ENCODE results near the gene TIPRL.
A peak's percentile ranks its signal among the peaks of the same experiment; 100 is the strongest.

TIPRL gene

GRCh38 chr1:168230709-168231108 is 51.9 kb downstream of the TIPRL start:
- H3K36me3 ChIP-seq (ENCODE audit: control insufficient read depth in 4 of 4, insufficient read depth in 4 of 4, low read length in 3 of 4), result peaks cover 23 to 58% (median 38%) of the 10 kb centered on the region in 4 experiments
- no peak overlapping the region for H3K4me3 ChIP-seq (ENCODE audit: control insufficient read depth in 1 of 7, extremely low read depth in 1 of 7, insufficient read depth in 4 of 7, low read depth in 2 of 7, low read length in 6 of 7)
- H3K27ac ChIP-seq (ENCODE audit: insufficient read depth in 1 of 2, low read depth in 1 of 2, low read length in 2 of 2, poor library complexity in 1 of 2, severe bottlenecking in 2 of 2), result no peak overlapping the region
- ChIA-PET POLR2A (no interaction called here), CTCF (interaction anchor here (1.6 kb wide), 1 partner anchor 91 kb away, joined by 3 read pairs; no protein-coding TSS in a partner anchor)
- peaks cover 10 to 36% (median 27%) of the 10 kb centered on the region in 4 experiments for H3K4me1 ChIP-seq (ENCODE audit: control extremely low read depth in 1 of 4, control insufficient read depth in 4 of 4, insufficient read depth in 4 of 4, low read length in 3 of 4)
- no peak for DNase-seq
- no peaks in the 10 kb centered on the region for H3K9me3 ChIP-seq (ENCODE audit: control extremely low read depth in 1 of 5, control insufficient read depth in 4 of 5, insufficient read depth in 2 of 5, low read depth in 1 of 5, low read length in 4 of 5)
- WGBS (ENCODE audit: insufficient coverage), result 100% methylated on average over 3 of the region's 3 CpGs
- no peaks in the 10 kb centered on the region for H3K27me3 ChIP-seq (replicated peaks in 2 of 5; ENCODE audit: control insufficient read depth in 4 of 5, insufficient read depth in 5 of 5, low read length in 4 of 5)

GRCh38 chr1:168234846-168235547 is 56.2 kb downstream of the TIPRL start:
- CTCF ChIA-PET, result interaction anchor here (0.8 to 2.7 kb wide), 11 partner anchors 9 to 204 kb away, joined by 3 to 23 read pairs (median 3); partner anchors contain the start of gene SFT2D2
- Histone ChIP-seq H3K27ac (ENCODE audit: insufficient read depth in 1 of 2, low read depth in 1 of 2, low read length in 2 of 2, poor library complexity in 1 of 2, severe bottlenecking in 2 of 2) (no peak overlapping the region), H3K4me3 (ENCODE audit: control insufficient read depth in 1 of 7, extremely low read depth in 1 of 7, insufficient read depth in 4 of 7, low read depth in 2 of 7, low read length in 6 of 7) (no peak overlapping the region), H3K4me1 (ENCODE audit: control extremely low read depth in 1 of 4, control insufficient read depth in 4 of 4, insufficient read depth in 4 of 4, low read length in 3 of 4) (no peaks in the 10 kb centered on the region), H3K27me3 (replicated peaks in 2 of 5; ENCODE audit: control insufficient read depth in 4 of 5, insufficient read depth in 5 of 5, low read length in 4 of 5) (no peaks in the 10 kb centered on the region), H3K36me3 (ENCODE audit: control insufficient read depth in 4 of 4, insufficient read depth in 4 of 4, low read length in 3 of 4) (peaks cover 39 to 87% (median 61%) of the 10 kb centered on the region in 4 experiments), H3K9me3 (ENCODE audit: control extremely low read depth in 1 of 5, control insufficient read depth in 4 of 5, insufficient read depth in 2 of 5, low read depth in 1 of 5, low read length in 4 of 5) (no peaks in the 10 kb centered on the region)
- POLR2A ChIA-PET, result no interaction called here
- DNase-seq, result peak; percentile 36 to 64 (median 59)
- WGBS (ENCODE audit: insufficient coverage), result 100% methylated on average over 6 of the region's 8 CpGs

- H3K4me3 ChIP-seq (ENCODE audit: control insufficient read depth in 1 of 7, extremely low read depth in 1 of 7, insufficient read depth in 4 of 7, low read depth in 2 of 7, low read length in 6 of 7), result no peak overlapping the region
- ChIA-PET CTCF (interaction anchor here (0.8 to 2.7 kb wide), 9 partner anchors 9 to 204 kb away, joined by 3 to 23 read pairs (median 3); partner anchors contain the start of gene SFT2D2), POLR2A (no interaction called here)
- H3K36me3 ChIP-seq (ENCODE audit: control insufficient read depth in 4 of 4, insufficient read depth in 4 of 4, low read length in 3 of 4), result peaks cover 37 to 89% (median 66%) of the 10 kb centered on the region in 4 experiments
- no peaks in the 10 kb centered on the region for H3K27me3 ChIP-seq (replicated peaks in 2 of 5; ENCODE audit: control insufficient read depth in 4 of 5, insufficient read depth in 5 of 5, low read length in 4 of 5)
- H3K9me3 ChIP-seq (ENCODE audit: control extremely low read depth in 1 of 5, control insufficient read depth in 4 of 5, insufficient read depth in 2 of 5, low read depth in 1 of 5, low read length in 4 of 5), result no peaks in the 10 kb centered on the region
- no peaks in the 10 kb centered on the region for H3K4me1 ChIP-seq (ENCODE audit: control extremely low read depth in 1 of 4, control insufficient read depth in 4 of 4, insufficient read depth in 4 of 4, low read length in 3 of 4)
- DNase-seq, result no peak
- H3K27ac ChIP-seq (ENCODE audit: insufficient read depth in 1 of 2, low read depth in 1 of 2, low read length in 2 of 2, poor library complexity in 1 of 2, severe bottlenecking in 2 of 2), result no peak overlapping the region
Measured at GRCh38 chr1:168235548-168235885, 56.8 kb downstream of the TIPRL start.

GRCh38 chr1:168235937-168236336 is 57.2 kb downstream of the TIPRL start:
- Histone ChIP-seq H3K4me1 (ENCODE audit: control extremely low read depth in 1 of 4, control insufficient read depth in 4 of 4, insufficient read depth in 4 of 4, low read length in 3 of 4) (no peaks in the 10 kb centered on the region), H3K4me3 (ENCODE audit: control insufficient read depth in 1 of 7, extremely low read depth in 1 of 7, insufficient read depth in 4 of 7, low read depth in 2 of 7, low read length in 6 of 7) (no peak overlapping the region), H3K9me3 (ENCODE audit: control extremely low read depth in 1 of 5, control insufficient read depth in 4 of 5, insufficient read depth in 2 of 5, low read depth in 1 of 5, low read length in 4 of 5) (no peaks in the 10 kb centered on the region), H3K36me3 (ENCODE audit: control insufficient read depth in 4 of 4, insufficient read depth in 4 of 4, low read length in 3 of 4) (peaks cover 37 to 88% (median 66%) of the 10 kb centered on the region in 4 experiments), H3K27ac (ENCODE audit: insufficient read depth in 1 of 2, low read depth in 1 of 2, low read length in 2 of 2, poor library complexity in 1 of 2, severe bottlenecking in 2 of 2) (no peak overlapping the region), H3K27me3 (replicated peaks in 2 of 5; ENCODE audit: control insufficient read depth in 4 of 5, insufficient read depth in 5 of 5, low read length in 4 of 5) (no peaks in the 10 kb centered on the region)
- WGBS (ENCODE audit: insufficient coverage), result 100% methylated on average over 3 of the region's 3 CpGs
- ChIA-PET POLR2A (no interaction called here), CTCF (interaction anchor here (0.9 to 2.7 kb wide), 8 partner anchors 9 to 203 kb away, joined by 3 to 23 read pairs (median 4); partner anchors contain the start of gene SFT2D2)
- no peak for DNase-seq

- ChIA-PET POLR2A (no interaction called here), CTCF (no interaction called here)
- 100% methylated on average over 7 of the region's 7 CpGs for WGBS (ENCODE audit: insufficient coverage)
Measured at GRCh38 chr1:168236836-168237611, 58.3 kb downstream of the TIPRL start.

GRCh38 chr1:168243198-168243597 is 64.4 kb downstream of the TIPRL start:
- Histone ChIP-seq H3K4me1 (ENCODE audit: control extremely low read depth in 1 of 4, control insufficient read depth in 4 of 4, insufficient read depth in 4 of 4, low read length in 3 of 4) (no peaks in the 10 kb centered on the region), H3K27me3 (replicated peaks in 2 of 5; ENCODE audit: control insufficient read depth in 4 of 5, insufficient read depth in 5 of 5, low read length in 4 of 5) (no peaks in the 10 kb centered on the region), H3K4me3 (ENCODE audit: control insufficient read depth in 1 of 7, extremely low read depth in 1 of 7, insufficient read depth in 4 of 7, low read depth in 2 of 7, low read length in 6 of 7) (no peak overlapping the region), H3K9me3 (ENCODE audit: control extremely low read depth in 1 of 5, control insufficient read depth in 4 of 5, insufficient read depth in 2 of 5, low read depth in 1 of 5, low read length in 4 of 5) (no peaks in the 10 kb centered on the region), H3K27ac (ENCODE audit: insufficient read depth in 1 of 2, low read depth in 1 of 2, low read length in 2 of 2, poor library complexity in 1 of 2, severe bottlenecking in 2 of 2) (no peak overlapping the region), H3K36me3 (ENCODE audit: control insufficient read depth in 4 of 4, insufficient read depth in 4 of 4, low read length in 3 of 4) (peaks cover 31 to 74% (median 59%) of the 10 kb centered on the region in 4 experiments)
- DNase-seq, result no peak
- POLR2A ChIA-PET, result no interaction called here
- 92% methylated on average over 1 of the region's 2 CpGs for WGBS (ENCODE audit: insufficient coverage)
- CTCF ChIA-PET, result no interaction called here

More at GRCh38 chr1:168236836-168237611, 58.3 kb downstream of the TIPRL start:
- Histone ChIP-seq H3K4me1 (ENCODE audit: control extremely low read depth in 1 of 4, control insufficient read depth in 4 of 4, insufficient read depth in 4 of 4, low read length in 3 of 4) (no peaks in the 10 kb centered on the region), H3K27me3 (replicated peaks in 2 of 5; ENCODE audit: control insufficient read depth in 4 of 5, insufficient read depth in 5 of 5, low read length in 4 of 5) (no peaks in the 10 kb centered on the region), H3K4me3 (ENCODE audit: control insufficient read depth in 1 of 7, extremely low read depth in 1 of 7, insufficient read depth in 4 of 7, low read depth in 2 of 7, low read length in 6 of 7) (no peak overlapping the region), H3K36me3 (ENCODE audit: control insufficient read depth in 4 of 4, insufficient read depth in 4 of 4, low read length in 3 of 4) (peaks cover 32 to 86% (median 67%) of the 10 kb centered on the region in 4 experiments), H3K27ac (ENCODE audit: insufficient read depth in 1 of 2, low read depth in 1 of 2, low read length in 2 of 2, poor library complexity in 1 of 2, severe bottlenecking in 2 of 2) (no peak overlapping the region), H3K9me3 (ENCODE audit: control extremely low read depth in 1 of 5, control insufficient read depth in 4 of 5, insufficient read depth in 2 of 5, low read depth in 1 of 5, low read length in 4 of 5) (no peaks in the 10 kb centered on the region)
- no peak for DNase-seq
